KG1 (cell line): ENCODE data around the gene FOXP1.
"Not testable (repeated sequence)": the region's sequence is repeated elsewhere in the genome, so short reads cannot be mapped to it uniquely, and the experiment has no call there.

Experiments
- DNase-seq: peaks from one replicate; lab custom pipeline; 2025; lab: John Stamatoyannopoulos, UW

FOXP1 gene

GRCh38 chr3:71530903-71531530 is 52.5 kb downstream of the FOXP1 start:
- DNase-seq, result no peak

GRCh38 chr3:71528816-71529215 is 54.7 kb downstream of the FOXP1 start:
- DNase-seq, result no peak

GRCh38 chr3:71526448-71526847 is 57.1 kb downstream of the FOXP1 start:
- not testable (repeated sequence) for DNase-seq

GRCh38 chr3:71525391-71525790 is 58.1 kb downstream of the FOXP1 start:
- no peak for DNase-seq

- no peak for DNase-seq
These were observed 58.9 kb downstream of the FOXP1 start for GRCh38 chr3:71524672-71525071.

GRCh38 chr3:71523628-71524027 is 59.9 kb downstream of the FOXP1 start:
- no peak for DNase-seq

- no peak for DNase-seq
These were observed 61.3 kb downstream of the FOXP1 start for GRCh38 chr3:71521940-71522876.

GRCh38 chr3:71521021-71521352 is 62.5 kb downstream of the FOXP1 start:
- DNase-seq, result no peak

GRCh38 chr3:71520161-71521020 is 63.1 kb downstream of the FOXP1 start:
- no peak for DNase-seq

- DNase-seq, result no peak
These were observed 65.4 kb downstream of the FOXP1 start for GRCh38 chr3:71518089-71518488.

GRCh38 chr3:71517271-71517791 is 66.2 kb downstream of the FOXP1 start:
- DNase-seq, result no peak

GRCh38 chr3:71515636-71516365 is 67.7 kb downstream of the FOXP1 start:
- no peak for DNase-seq

GRCh38 chr3:71514621-71515020 is 68.9 kb downstream of the FOXP1 start:
- DNase-seq, result no peak

GRCh38 chr3:71513515-71513914 is 70.0 kb downstream of the FOXP1 start:
- DNase-seq, result no peak

GRCh38 chr3:71513081-71513480 is 70.4 kb downstream of the FOXP1 start:
- no peak for DNase-seq

GRCh38 chr3:71512544-71512943 is 71.0 kb downstream of the FOXP1 start:
- DNase-seq, result no peak

- no peak for DNase-seq
These were observed 71.5 kb downstream of the FOXP1 start for GRCh38 chr3:71512000-71512399.

- no peak for DNase-seq
These were observed 72.1 kb downstream of the FOXP1 start for GRCh38 chr3:71511446-71511845.

- no peak for DNase-seq
These were observed 72.5 kb downstream of the FOXP1 start for GRCh38 chr3:71511037-71511436.

- no peak for DNase-seq
These were observed 73.0 kb downstream of the FOXP1 start for GRCh38 chr3:71510510-71510909.

GRCh38 chr3:71509066-71509465 is 74.5 kb downstream of the FOXP1 start:
- DNase-seq, result no peak
